ENCODE measurements around the gene LSM5. TPM values are rescaled to one million over a fixed set of nuclear protein-coding genes. Genes with fewer than 3 reads are reported as not detected.

Gene LSM5
- total and polyA plus RNA-seq, 9 donors, result 18.4 to 59.8 (median 37.1) TPM

- DNase-seq, result no peak
- Histone ChIP-seq H3K27ac (no peak overlapping the region), H3K4me1 (ENCODE audit: insufficient read depth) (no peaks in the 10 kb centered on the region), H3K9me3 (no peaks in the 10 kb centered on the region), H3K27me3 (no peaks in the 10 kb centered on the region), H3K4me3 (no peak overlapping the region), H3K36me3 (no peaks in the 10 kb centered on the region)
- TF ChIP-seq POLR2A (IDR thresholded peaks at IDR 0.05) (no peak), EP300 (IDR thresholded peaks at IDR 0.05) (no peak), CTCF (IDR thresholded peaks at IDR 0.05) (no peak)
- intact Hi-C loops (cut with DNase I), result no loop called here
Observed at GRCh38 chr7:32462451-32462850, 27.7 kb downstream of the LSM5 start.

DNA sequence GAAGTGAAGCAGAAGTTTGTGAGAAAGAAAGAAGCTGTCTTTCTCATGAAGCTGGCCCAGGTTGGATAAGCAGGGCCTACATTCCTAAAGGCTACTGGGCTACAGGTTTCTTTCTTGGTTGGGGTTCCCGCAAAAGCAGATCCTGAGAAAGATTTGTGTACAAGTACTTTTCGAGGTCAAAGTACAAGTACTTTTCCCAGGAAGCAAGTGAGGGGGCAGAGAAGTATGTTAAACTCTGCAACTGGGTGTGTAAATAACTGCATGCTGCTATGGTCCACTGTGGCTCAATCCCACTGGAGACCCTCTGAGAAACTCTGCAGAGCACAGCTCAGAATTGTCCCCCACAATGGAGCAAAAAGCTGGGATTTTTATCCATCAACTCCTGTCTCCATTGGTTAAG, 28.7 kb downstream of the LSM5 start:
- Histone ChIP-seq H3K4me3 (no peak overlapping the region), H3K9me3 (no peaks in the 10 kb centered on the region), H3K27me3 (no peaks in the 10 kb centered on the region), H3K4me1 (ENCODE audit: insufficient read depth) (no peaks in the 10 kb centered on the region), H3K36me3 (no peaks in the 10 kb centered on the region), H3K27ac (no peak overlapping the region)
- intact Hi-C loops (cut with DNase I), result no loop called here
- TF ChIP-seq EP300 (IDR thresholded peaks at IDR 0.05), result no peak
- TF ChIP-seq POLR2A (IDR thresholded peaks at IDR 0.05), result no peak
- TF ChIP-seq CTCF (IDR thresholded peaks at IDR 0.05), result no peak
- 54 to 78% (median 69%) methylated on average over 2 of the region's 2 CpGs for WGBS, 3 donors
- DNase-seq, result no peak

DNA sequence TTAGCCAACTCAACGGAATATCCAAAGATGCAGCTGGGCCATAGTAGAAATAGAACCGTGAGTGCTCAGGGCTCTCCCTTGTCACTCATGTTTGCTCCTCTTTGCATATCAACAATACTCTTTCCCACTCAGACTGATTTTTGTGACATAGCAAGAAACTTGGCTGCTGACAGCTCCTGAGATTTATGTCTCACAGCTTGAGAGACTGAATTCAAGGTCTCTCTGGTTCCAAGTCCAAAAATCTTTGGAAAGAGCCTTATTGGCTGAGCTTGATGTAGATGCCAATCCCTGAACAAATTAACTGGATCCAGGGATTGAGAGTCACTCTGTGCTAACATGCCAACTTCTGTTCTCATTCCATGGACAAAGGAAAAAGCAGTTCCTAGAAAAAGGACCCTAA, 30.4 kb downstream of the LSM5 start:
- no peak for DNase-seq
- H3K27me3 ChIP-seq, result no peaks in the 10 kb centered on the region
- no peaks in the 10 kb centered on the region for H3K4me1 ChIP-seq (ENCODE audit: insufficient read depth)
- TF ChIP-seq CTCF (IDR thresholded peaks at IDR 0.05), result no peak
- no peak for TF ChIP-seq POLR2A (IDR thresholded peaks at IDR 0.05)
- TF ChIP-seq EP300 (IDR thresholded peaks at IDR 0.05), result no peak
- no peaks in the 10 kb centered on the region for H3K36me3 ChIP-seq
- H3K9me3 ChIP-seq, result no peaks in the 10 kb centered on the region
- 59 to 81% (median 62%) methylated on average over 2 of the region's 2 CpGs for WGBS, 3 donors
- intact Hi-C loops (cut with DNase I), result no loop called here
- no peak overlapping the region for H3K4me3 ChIP-seq
- no peak overlapping the region for H3K27ac ChIP-seq

- no peak overlapping the region for H3K4me3 ChIP-seq
- intact Hi-C loops (cut with DNase I), result no loop called here
- TF ChIP-seq POLR2A (IDR thresholded peaks at IDR 0.05) (no peak), CTCF (IDR thresholded peaks at IDR 0.05) (no peak), EP300 (IDR thresholded peaks at IDR 0.05) (no peak)
- no peak for DNase-seq
- H3K4me1 ChIP-seq (ENCODE audit: insufficient read depth), result no peaks in the 10 kb centered on the region
- H3K27ac ChIP-seq, result no peak overlapping the region
- WGBS, 3 donors, result 62 to 76% (median 66%) methylated on average over 3 of the region's 3 CpGs
- no peaks in the 10 kb centered on the region for H3K9me3 ChIP-seq
- H3K36me3 ChIP-seq, result no peaks in the 10 kb centered on the region
- no peaks in the 10 kb centered on the region for H3K27me3 ChIP-seq
Observed at GRCh38 chr7:32458025-32458424, 32.2 kb downstream of the LSM5 start.

All from ovary (tissue), 9 donors.